PC-9 (cell line): Measurements from ENCODE around the gene EGF.

Experiments
- EZH2 ChIP-seq: fragments of 200-600 bp; sonication (generic); IDR thresholded peaks from 2 replicates; pipeline ENCODE4 v1.8.0; 2017; ENCODE audit warnings: antibody characterized with exemption, low read depth
- TF ChIP-seq, protein P1 (sequence below): fragments of 200-600 bp; sonication (generic); conservative IDR thresholded peaks from 2 replicates; pipeline ENCODE4 v1.6.1; 2017; ENCODE audit warnings: mixed run types, antibody characterized with exemption, mild to moderate bottlenecking, moderate library complexity

DNA sequence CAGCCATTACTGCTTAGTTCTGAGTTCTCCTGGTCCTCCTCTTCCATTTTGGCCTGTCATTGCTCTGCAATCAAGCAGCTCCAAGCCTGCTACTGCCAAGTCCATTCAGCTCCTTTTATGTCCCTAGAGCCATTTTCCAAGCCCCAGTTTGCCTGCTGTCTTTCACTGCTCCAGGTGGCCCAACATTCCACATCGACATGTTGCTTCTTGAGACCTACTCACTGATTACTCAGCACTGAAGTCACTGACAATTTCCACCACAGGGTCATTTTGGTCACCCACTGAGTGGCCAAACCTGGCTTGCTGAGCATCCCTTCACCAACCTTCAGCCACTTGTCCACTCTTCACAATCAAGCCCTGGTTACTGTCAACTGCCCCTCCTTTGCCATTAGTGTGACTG is 37.6 kb upstream of the EGF start:
- TF ChIP-seq, protein P1, sequence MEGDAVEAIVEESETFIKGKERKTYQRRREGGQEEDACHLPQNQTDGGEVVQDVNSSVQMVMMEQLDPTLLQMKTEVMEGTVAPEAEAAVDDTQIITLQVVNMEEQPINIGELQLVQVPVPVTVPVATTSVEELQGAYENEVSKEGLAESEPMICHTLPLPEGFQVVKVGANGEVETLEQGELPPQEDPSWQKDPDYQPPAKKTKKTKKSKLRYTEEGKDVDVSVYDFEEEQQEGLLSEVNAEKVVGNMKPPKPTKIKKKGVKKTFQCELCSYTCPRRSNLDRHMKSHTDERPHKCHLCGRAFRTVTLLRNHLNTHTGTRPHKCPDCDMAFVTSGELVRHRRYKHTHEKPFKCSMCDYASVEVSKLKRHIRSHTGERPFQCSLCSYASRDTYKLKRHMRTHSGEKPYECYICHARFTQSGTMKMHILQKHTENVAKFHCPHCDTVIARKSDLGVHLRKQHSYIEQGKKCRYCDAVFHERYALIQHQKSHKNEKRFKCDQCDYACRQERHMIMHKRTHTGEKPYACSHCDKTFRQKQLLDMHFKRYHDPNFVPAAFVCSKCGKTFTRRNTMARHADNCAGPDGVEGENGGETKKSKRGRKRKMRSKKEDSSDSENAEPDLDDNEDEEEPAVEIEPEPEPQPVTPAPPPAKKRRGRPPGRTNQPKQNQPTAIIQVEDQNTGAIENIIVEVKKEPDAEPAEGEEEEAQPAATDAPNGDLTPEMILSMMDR: no peak
- no peak for TF ChIP-seq EZH2
